Ovary (tissue), 9 donors: ENCODE results near the gene MAPKAPK5. TPM values are rescaled to one million over a fixed set of nuclear protein-coding genes. Genes with fewer than 3 reads are reported as not detected.

ENCODE experiments used
- DNase-seq, 5 donors: peaks; one replicate each; pipeline ENCODE4 v3.0.0-alpha.2; 2019 to 2020
- H3K27ac ChIP-seq, 2 donors: fragments of 200-600 bp; one replicate each; pipeline versions ENCODE4 v1.5.1 to v1.8.0; 2019 to 2022
- H3K27me3 ChIP-seq: fragments of 200-600 bp; one replicate; pipeline ENCODE4 v1.8.0; 2022
- H3K36me3 ChIP-seq: fragments of 200-600 bp; sonication (generic); one replicate; pipeline ENCODE4 v1.5.1; 2019
- H3K4me1 ChIP-seq: one replicate; pipeline ENCODE4 v1.8.1; 2013; ENCODE audit warnings: mild to moderate bottlenecking, moderate library complexity; ENCODE audit not compliant: insufficient read depth
- H3K4me3 ChIP-seq: fragments of 200-600 bp; sonication (generic); one replicate; pipeline ENCODE4 v1.5.1; 2017
- H3K9me3 ChIP-seq, 2 donors: fragments of 200-600 bp in 1 of 2; sonication (generic) in 1 of 2; one replicate each; pipeline versions ENCODE4 v1.5.1 to v1.8.1; 2013 to 2019; ENCODE audit warnings: mild to moderate bottlenecking in 1 of 2, moderate library complexity in 1 of 2
- EP300 ChIP-seq: sonication (generic); formaldehyde crosslinking; IDR thresholded peaks from one replicate; pipeline ENCODE4 v1.6.1; 2017; ENCODE audit warnings: antibody characterized with exemption
- POLR2A ChIP-seq: fragments of 450-650 bp; IDR thresholded peaks from one replicate; pipeline ENCODE4 v1.6.1; 2017; ENCODE audit warnings: antibody characterized with exemption, mild to moderate bottlenecking, moderate library complexity
- WGBS, 3 donors: extraction: QIAGEN DNeasy Blood & Tissue Kit in 1 of 3; methylation state at CpG; one replicate each; pipeline versions ENCODE4 v1.1.5 to v1.1.7; 2013 to 2017; 5-methylcytosine and 5-hydroxymethylcytosine counted together
- intact Hi-C, 4 donors: fragments of 100-400 bp; cut with DNase I; formaldehyde crosslinking; loops; one replicate each; pipeline versions ENCODE4 v1.11.0 to v1.15.1; 2022 to 2023
- polyA plus RNA-seq, 2 donors: library from polyadenylated mRNA; stranded (reverse); fragments of 200-250 nt in 1 of 2; fragments of 350-450 nt in 1 of 2; fragmentation: Illumina TruSeq in 1 of 2; extraction: RNeasy Lipid Tissue Mini Kit (QIAGEN cat#74804) in 1 of 2; gene quantifications; one replicate each; pipeline ENCODE4 v1.2.3, GENCODE V29; 2013 to 2014
- total RNA-seq, 7 donors: library from RNA; depleted of rRNA in 2 of 7; stranded (reverse); fragments of >200 nt in 2 of 7; fragmentation: NEBNext Ultra II Directional in 3 of 7; extraction: Animal tissue kit (Norgen Biotek cat#: 25700) in 3 of 7; gene quantifications; one replicate each; pipeline versions ENCODE4 v1.1.0 to v1.2.4, GENCODE V29; 2016 to 2023
- TF ChIP-seq, protein P1 (sequence below), 3 donors: fragments of 450-650 bp in 2 of 3; fragments of 200-600 bp in 1 of 3; IDR thresholded peaks; one replicate each; pipeline versions ENCODE4 v1.5.1 to v1.8.0; 2016 to 2022; ENCODE audit warnings: antibody characterized with exemption in 3 of 3, mild to moderate bottlenecking in 1 of 3
- donor health status: DM: no; HTN: no; CAD: no; lungs with moderate emphysema.
- donor health status: DM: no; HTN: no; CAD: no.
- donor health status: Bipolar disorder and iron deficiency.
- donor health status: DM: yes; HTN: yes; CAD: no.
- donor health status: DM: no; HTN: no; CAD: no.
- donor health status: DM: yes; HTN: yes; CAD: no.

MAPKAPK5 gene
- total and polyA plus RNA-seq, 9 donors, result 20.0 to 52.5 (median 38.8) TPM

DNA sequence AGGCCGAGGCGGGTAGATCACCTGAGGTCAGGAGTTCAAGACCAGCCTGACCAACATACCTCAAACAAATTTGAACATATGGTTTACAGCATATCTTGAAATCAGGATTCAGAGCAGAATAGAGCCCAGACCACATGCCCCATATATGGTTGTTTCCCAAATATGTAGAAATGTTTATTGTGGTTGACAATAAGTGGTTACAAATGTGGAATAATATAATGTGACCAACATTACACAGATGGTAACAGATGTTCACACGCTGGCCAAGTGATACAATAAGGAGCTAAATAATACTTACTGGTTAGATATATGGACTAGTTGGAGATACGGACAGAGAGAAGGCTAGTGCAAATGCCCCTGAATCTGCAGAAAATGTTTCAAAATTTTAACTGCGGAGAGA lies 85.3 kb downstream of the MAPKAPK5 start:
- no peak overlapping the region for H3K4me3 ChIP-seq
- H3K4me1 ChIP-seq, result no peaks in the 10 kb centered on the region
- no peaks in the 10 kb centered on the region for H3K27me3 ChIP-seq
- WGBS, 3 donors, result 71 to 74% (median 72%) methylated on average over 5 of the region's 5 CpGs
- no peak overlapping the region for H3K27ac ChIP-seq
- intact Hi-C loops, result no loop called here
- no peaks in the 10 kb centered on the region for H3K36me3 ChIP-seq
- no peaks in the 10 kb centered on the region for H3K9me3 ChIP-seq
- no peak for TF ChIP-seq EP300
- TF ChIP-seq, protein P1, sequence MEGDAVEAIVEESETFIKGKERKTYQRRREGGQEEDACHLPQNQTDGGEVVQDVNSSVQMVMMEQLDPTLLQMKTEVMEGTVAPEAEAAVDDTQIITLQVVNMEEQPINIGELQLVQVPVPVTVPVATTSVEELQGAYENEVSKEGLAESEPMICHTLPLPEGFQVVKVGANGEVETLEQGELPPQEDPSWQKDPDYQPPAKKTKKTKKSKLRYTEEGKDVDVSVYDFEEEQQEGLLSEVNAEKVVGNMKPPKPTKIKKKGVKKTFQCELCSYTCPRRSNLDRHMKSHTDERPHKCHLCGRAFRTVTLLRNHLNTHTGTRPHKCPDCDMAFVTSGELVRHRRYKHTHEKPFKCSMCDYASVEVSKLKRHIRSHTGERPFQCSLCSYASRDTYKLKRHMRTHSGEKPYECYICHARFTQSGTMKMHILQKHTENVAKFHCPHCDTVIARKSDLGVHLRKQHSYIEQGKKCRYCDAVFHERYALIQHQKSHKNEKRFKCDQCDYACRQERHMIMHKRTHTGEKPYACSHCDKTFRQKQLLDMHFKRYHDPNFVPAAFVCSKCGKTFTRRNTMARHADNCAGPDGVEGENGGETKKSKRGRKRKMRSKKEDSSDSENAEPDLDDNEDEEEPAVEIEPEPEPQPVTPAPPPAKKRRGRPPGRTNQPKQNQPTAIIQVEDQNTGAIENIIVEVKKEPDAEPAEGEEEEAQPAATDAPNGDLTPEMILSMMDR (IDR thresholded peaks at IDR 0.05), result no peak
- TF ChIP-seq POLR2A, result no peak
- no peak for DNase-seq

DNA sequence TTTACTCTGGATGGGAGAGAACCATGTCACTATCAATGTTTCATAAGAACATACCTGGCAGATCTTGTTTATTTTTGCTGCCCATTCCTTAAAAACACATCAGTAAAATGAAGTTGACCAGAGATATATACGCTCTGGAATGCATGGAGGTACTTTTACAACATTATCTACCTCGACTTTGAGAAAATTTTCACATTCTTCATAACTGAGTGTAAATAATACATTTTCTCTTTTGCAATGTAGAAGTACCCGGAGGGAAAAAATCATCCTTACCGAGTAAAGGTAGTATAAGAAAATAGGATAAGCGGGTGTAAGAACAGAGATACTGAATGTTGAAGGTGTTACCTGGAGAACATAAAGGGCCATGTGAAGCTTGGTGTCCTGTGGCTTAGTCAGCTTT lies 90.2 kb downstream of the MAPKAPK5 start:
- H3K27me3 ChIP-seq, result no peaks in the 10 kb centered on the region
- no peaks in the 10 kb centered on the region for H3K9me3 ChIP-seq
- WGBS, 3 donors, result 91 to 93% (median 91%) methylated on average over 5 of the region's 5 CpGs
- TF ChIP-seq, protein P1 (IDR thresholded peaks at IDR 0.05), result no peak
- TF ChIP-seq EP300 (no peak), POLR2A (no peak)
- no peak overlapping the region for H3K27ac ChIP-seq
- H3K36me3 ChIP-seq, result no peaks in the 10 kb centered on the region
- no peaks in the 10 kb centered on the region for H3K4me1 ChIP-seq
- no peak for DNase-seq
- no peak overlapping the region for H3K4me3 ChIP-seq
- intact Hi-C loops, result loop anchor here in 1 of 4 donors (10.0 kb wide), 1 partner anchor 453 kb away; the partner anchor contains the start of gene HECTD4

DNA sequence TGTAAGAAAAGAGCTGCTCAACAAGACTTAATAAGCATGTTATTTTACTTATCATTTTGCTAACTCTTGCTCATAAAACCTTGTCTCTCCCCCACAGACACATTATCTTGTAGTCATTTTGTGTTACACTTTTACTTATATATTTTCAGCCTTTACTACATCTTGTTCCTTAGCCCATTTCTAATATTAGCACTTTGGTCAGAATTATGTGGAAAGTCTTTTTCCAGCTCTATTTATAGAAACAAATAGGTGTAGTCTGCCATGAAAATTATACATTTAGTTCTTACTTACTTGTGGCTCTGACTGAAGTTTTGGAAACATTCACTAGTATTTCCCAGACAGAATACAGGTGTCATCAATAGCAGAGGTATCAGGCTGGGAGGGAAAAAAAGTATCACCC lies 94.8 kb downstream of the MAPKAPK5 start:
- intact Hi-C loops, result loop anchor here in 1 of 4 donors (10.0 kb wide), 1 partner anchor 448 kb away; the partner anchor contains the start of gene HECTD4
- Histone ChIP-seq H3K27ac (no peak overlapping the region), H3K4me1 (no peaks in the 10 kb centered on the region), H3K36me3 (no peaks in the 10 kb centered on the region), H3K27me3 (no peaks in the 10 kb centered on the region), H3K4me3 (no peak overlapping the region), H3K9me3 (no peaks in the 10 kb centered on the region)
- DNase-seq, result no peak
- TF ChIP-seq POLR2A, result no peak
- TF ChIP-seq, protein P1 (IDR thresholded peaks at IDR 0.05), result no peak
- TF ChIP-seq EP300, result no peak

DNA sequence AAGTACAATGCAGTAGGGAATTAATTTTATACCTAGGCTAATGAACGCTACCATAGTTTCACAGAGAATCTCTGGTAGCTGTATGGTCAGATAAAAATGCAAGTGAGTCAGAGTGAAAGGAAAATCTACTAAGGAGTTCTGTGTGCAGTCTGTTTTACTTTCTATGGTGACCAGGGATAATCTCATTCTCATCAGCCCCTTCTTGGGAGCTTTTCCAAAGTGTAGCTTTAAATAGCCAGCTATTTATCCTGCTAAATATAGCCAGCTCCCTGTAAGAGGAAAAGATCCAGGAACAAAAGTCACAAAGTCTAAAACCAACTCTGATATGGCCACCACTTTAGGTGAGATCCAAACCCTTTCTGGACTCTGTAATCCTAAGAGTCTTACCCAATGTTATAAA lies 95.4 kb downstream of the MAPKAPK5 start:
- WGBS, 3 donors, result 84 to 94% (median 90%) methylated on average over 1 of the region's 1 CpG
- Histone ChIP-seq H3K4me1 (no peaks in the 10 kb centered on the region), H3K36me3 (no peaks in the 10 kb centered on the region), H3K27ac (no peak overlapping the region), H3K4me3 (no peak overlapping the region), H3K9me3 (no peaks in the 10 kb centered on the region), H3K27me3 (no peaks in the 10 kb centered on the region)
- DNase-seq, result no peak
- intact Hi-C loops, result loop anchor here in 1 of 4 donors (10.0 kb wide), 1 partner anchor 447 kb away; the partner anchor contains the start of gene HECTD4
- no peak for TF ChIP-seq EP300
- TF ChIP-seq POLR2A, result no peak
- TF ChIP-seq, protein P1 (IDR thresholded peaks at IDR 0.05), result no peak
